GM18499 (cell line): ENCODE results near the gene PM20D1.

Source experiments
- ATAC-seq: cut with Tn5 transposase; IDR thresholded peaks from one replicate; pipeline ENCODE4 v1.9.1; 2021; ENCODE audit warnings: moderate number of reproducible peaks; ENCODE audit not compliant: insufficient read depth, unreplicated experiment

The PM20D1 gene

GRCh38 chr1:205810448-205811157, 39.3 kb downstream of the PM20D1 start:
- no peak for ATAC-seq

GRCh38 chr1:205809942-205810345, 40.0 kb downstream of the PM20D1 start:
- no peak for ATAC-seq

- no peak for ATAC-seq
Observed at GRCh38 chr1:205809469-205809868, 40.5 kb downstream of the PM20D1 start.

- no peak for ATAC-seq
Observed at GRCh38 chr1:205805082-205805711, 44.7 kb downstream of the PM20D1 start.

- no peak for ATAC-seq
Observed at GRCh38 chr1:205804605-205805004, 45.3 kb downstream of the PM20D1 start.

- no peak for ATAC-seq
Observed at GRCh38 chr1:205803986-205804385, 45.9 kb downstream of the PM20D1 start.

GRCh38 chr1:205802060-205802459, 47.9 kb downstream of the PM20D1 start:
- no peak for ATAC-seq

- ATAC-seq: no peak
Observed at GRCh38 chr1:205800981-205801703, 48.8 kb downstream of the PM20D1 start.

- ATAC-seq: no peak
Observed at GRCh38 chr1:205800427-205800826, 49.5 kb downstream of the PM20D1 start.

- ATAC-seq: no peak
Observed at GRCh38 chr1:205798577-205798976, 51.4 kb downstream of the PM20D1 start.

- no peak for ATAC-seq
Observed at GRCh38 chr1:205797168-205797567, 52.8 kb downstream of the PM20D1 start.

- no peak for ATAC-seq
Observed at GRCh38 chr1:205794011-205794730, 55.8 kb downstream of the PM20D1 start.

GRCh38 chr1:205792961-205793673, 56.8 kb downstream of the PM20D1 start:
- ATAC-seq: no peak

- ATAC-seq: peak; percentile 48
Observed at GRCh38 chr1:205792481-205792881, 57.5 kb downstream of the PM20D1 start.

- ATAC-seq: no peak
Observed at GRCh38 chr1:205791568-205792180, 58.3 kb downstream of the PM20D1 start.

GRCh38 chr1:205787287-205787916, 62.5 kb downstream of the PM20D1 start:
- no peak for ATAC-seq

- ATAC-seq: no peak
Observed at GRCh38 chr1:205786601-205787000, 63.3 kb downstream of the PM20D1 start.

GRCh38 chr1:205785446-205785845, 64.5 kb downstream of the PM20D1 start:
- ATAC-seq: no peak

- ATAC-seq: no peak
Observed at GRCh38 chr1:205783904-205784303, 66.0 kb downstream of the PM20D1 start.
